AG09309 (cell line): Measurements from ENCODE around the gene GLIS1.

Source experiments
- DNase-seq: peaks from one replicate; pipeline ENCODE4 v3.0.0-alpha.2; 2010; ENCODE audit warnings: low read depth
- H3K4me3 ChIP-seq: 2 replicates; pipeline ENCODE4 v1.5.1; 2011; ENCODE audit warnings: mild to moderate bottlenecking, low read depth, low read length, moderate library complexity; ENCODE audit not compliant: control insufficient read depth
- CTCF ChIP-seq: IDR thresholded peaks from 2 replicates; pipeline ENCODE4 v1.5.1; 2011; ENCODE audit warnings: mild to moderate bottlenecking, low read depth, low read length, inconsistent platforms; ENCODE audit not compliant: insufficient read depth, control insufficient read depth; ENCODE audit errors: missing control alignments

Gene GLIS1

GRCh38 chr1:53620061-53620855, 118.7 kb downstream of the GLIS1 start:
- no peak for TF ChIP-seq CTCF
- DNase-seq: no peak

GRCh38 chr1:53619367-53620060, 119.5 kb downstream of the GLIS1 start:
- TF ChIP-seq CTCF: no peak
- H3K4me3 ChIP-seq: no peak overlapping the region
- DNase-seq: no peak

More at GRCh38 chr1:53620061-53620855, 118.7 kb downstream of the GLIS1 start:
- H3K4me3 ChIP-seq: no peak overlapping the region

GRCh38 chr1:53618500-53619366, 120.2 kb downstream of the GLIS1 start:
- H3K4me3 ChIP-seq: no peak overlapping the region
- TF ChIP-seq CTCF: no peak
- no peak for DNase-seq

GRCh38 chr1:53617851-53618499, 121.0 kb downstream of the GLIS1 start:
- no peak overlapping the region for H3K4me3 ChIP-seq
- no peak for DNase-seq
- TF ChIP-seq CTCF: no peak

- no peak for TF ChIP-seq CTCF
- H3K4me3 ChIP-seq: no peak overlapping the region
- DNase-seq: peak; percentile 61
Observed at GRCh38 chr1:53617382-53617781, 121.6 kb downstream of the GLIS1 start.

GRCh38 chr1:53616927-53617326, 122.0 kb downstream of the GLIS1 start:
- peak; percentile 20 for TF ChIP-seq CTCF
- no peak for DNase-seq
- H3K4me3 ChIP-seq: no peak overlapping the region
